Measurements from ENCODE around the gene ARIH2. TPM values are rescaled to one million over a fixed set of nuclear protein-coding genes. Genes with fewer than 3 reads are reported as not detected.

The ARIH2 gene
- total and polyA plus RNA-seq, 2 of the 4 experiments (the other 2 are of a cell fraction), result 62.3 to 93.7 TPM

DNA sequence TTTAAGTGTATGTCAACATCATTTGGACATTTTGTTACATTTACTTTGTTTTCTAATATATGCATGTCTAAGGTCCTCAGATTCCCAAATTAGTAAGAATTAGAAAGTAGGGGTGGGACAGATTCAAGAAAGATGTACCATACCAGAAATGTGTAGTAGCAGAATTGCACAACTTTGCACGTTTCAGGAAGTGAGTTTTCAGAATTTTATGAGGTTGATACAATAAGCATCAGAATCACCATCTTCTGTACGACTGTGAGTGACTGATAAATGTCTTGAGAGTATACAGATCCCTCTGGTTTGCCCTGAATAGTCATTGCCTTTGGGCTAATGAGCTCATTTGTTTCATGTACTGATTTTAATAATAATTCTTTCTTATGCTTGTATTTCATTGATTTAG lies 9.3 kb downstream of the ARIH2 start:
- no peak overlapping the region for H2BK5ac ChIP-seq (ENCODE audit: low read depth, low read length, poor library complexity, severe bottlenecking)
- no peaks in the 10 kb centered on the region for H3K27me3 ChIP-seq (ENCODE audit: control insufficient read depth, insufficient read depth, low read length)
- dilution Hi-C loops (cut with HindIII; ENCODE audit: low sequenced_read_pairs, unreplicated experiment) (no loop called here), in situ Hi-C loops (cut with MboI; ENCODE audit: low sequenced_read_pairs) (no loop called here), intact Hi-C loops (cut with micrococcal nuclease) (no loop called here)
- no peak overlapping the region for H3K4me3 ChIP-seq (ENCODE audit: insufficient read depth, low read depth, low read length)
- H3K9me3 ChIP-seq (ENCODE audit: control insufficient read depth, insufficient read depth, low read length), result no peaks in the 10 kb centered on the region
- H3K23ac ChIP-seq (ENCODE audit: low read depth, low read length), result no peak overlapping the region
- H3K36me3 ChIP-seq (ENCODE audit: control insufficient read depth, insufficient read depth, low read length), result peaks cover 21% of the 10 kb centered on the region
- peaks cover 60% of the 10 kb centered on the region for H4K20me1 ChIP-seq (ENCODE audit: insufficient read depth, low read length)
- TF ChIP-seq CHD1 (IDR thresholded peaks at IDR 0.05; ENCODE audit: low read depth, low read length) (no peak), CEBPB (IDR thresholded peaks at IDR 0.05; ENCODE audit: low read depth, low read length) (peak; percentile 81)
- no peak overlapping the region for H2AFZ ChIP-seq (replicated peaks; ENCODE audit: low read length, poor library complexity)
- no peak overlapping the region for H2BK20ac ChIP-seq (ENCODE audit: low read depth, low read length)
- peaks cover 6% of the 10 kb centered on the region for H3K4me1 ChIP-seq (ENCODE audit: control insufficient read depth, insufficient read depth, low read length)
- peaks cover 11% of the 10 kb centered on the region for H3K9me1 ChIP-seq (ENCODE audit: insufficient read depth, low read length)
- H3K56ac ChIP-seq (ENCODE audit: extremely low read depth, insufficient read depth, low read length), result no peak overlapping the region
- ATAC-seq (ENCODE audit: low read depth) (no peak), DNase-seq (no peak)
- H3K27ac ChIP-seq (ENCODE audit: insufficient read depth, low read length), result no peak overlapping the region
- H4K8ac ChIP-seq (ENCODE audit: low read depth in 2 of 2, low read length in 2 of 2), result no peak overlapping the region
- CTCF ChIA-PET, result interaction anchor here (0.6 to 1.4 kb wide), 2 partner anchors 9 to 34 kb away, joined by 3 to 5 read pairs; no protein-coding TSS in a partner anchor
- H4K5ac ChIP-seq (ENCODE audit: low read depth, low read length), result no peak overlapping the region
- no peak overlapping the region for H3K18ac ChIP-seq (ENCODE audit: low read depth, low read length)
- POLR2A ChIA-PET (ENCODE audit: unreplicated experiment), result no interaction called here
- no peak overlapping the region for H3K9ac ChIP-seq (ENCODE audit: low read depth, low read length)
- WGBS, 2 experiments (ENCODE audit: extremely low coverage in 2 of 2, insufficient read length in 1 of 2), result no CpG with 5 or more reads among the region's 2 CpGs
- no peak overlapping the region for H3K4ac ChIP-seq (ENCODE audit: low read depth, low read length)
- H3K4me2 ChIP-seq (ENCODE audit: low read depth, low read length), result no peak overlapping the region
- no peak overlapping the region for H2BK120ac ChIP-seq (ENCODE audit: low read depth, low read length)
- no peak overlapping the region for H4K91ac ChIP-seq (ENCODE audit: insufficient read depth, low read depth, low read length)
- H2AK9ac ChIP-seq (replicated peaks; ENCODE audit: low read depth, low read length, poor library complexity), result no peak overlapping the region
- no peak overlapping the region for H2BK15ac ChIP-seq (ENCODE audit: low read depth, low read length)
- BruUV-seq (replicated peaks), result no TSS peak
- H3K79me1 ChIP-seq (ENCODE audit: low read depth in 1 of 2, low read length in 2 of 2), result peaks cover 23 to 69% of the 10 kb centered on the region in 2 experiments
- H2AK5ac ChIP-seq (ENCODE audit: low read depth, low read length), result no peak overlapping the region
- no peak overlapping the region for H3K14ac ChIP-seq (replicated peaks; ENCODE audit: low read depth, low read length)

Data from IMR-90 (cell line).